GM18951 (cell line): ENCODE results near the gene SLC66A3.

Source experiments
- POLR2A ChIP-seq: IDR thresholded peaks from 4 replicates; pipeline ENCODE4 v1.6.1; 2011; ENCODE audit warnings: mild to moderate bottlenecking; ENCODE audit not compliant: insufficient read length, insufficient read depth; ENCODE audit errors: extremely low read depth
- in situ Hi-C: fragments of 300-500 bp; cut with MboI; formaldehyde crosslinking; loops from one replicate; pipeline ENCODE4 v1.12.0; 2022; ENCODE audit warnings: low sequenced_read_pairs, mixed read lengths, inconsistent platforms; ENCODE audit not compliant: unreplicated experiment

The SLC66A3 gene

GRCh38 chr2:11128243-11128951 is 26.9 kb upstream of the SLC66A3 start:
- no peak for TF ChIP-seq POLR2A
- in situ Hi-C loops, result loop anchor here (10.0 to 25.0 kb wide), 3 partner anchors 284 to 456 kb away; no protein-coding TSS in a partner anchor

DNA sequence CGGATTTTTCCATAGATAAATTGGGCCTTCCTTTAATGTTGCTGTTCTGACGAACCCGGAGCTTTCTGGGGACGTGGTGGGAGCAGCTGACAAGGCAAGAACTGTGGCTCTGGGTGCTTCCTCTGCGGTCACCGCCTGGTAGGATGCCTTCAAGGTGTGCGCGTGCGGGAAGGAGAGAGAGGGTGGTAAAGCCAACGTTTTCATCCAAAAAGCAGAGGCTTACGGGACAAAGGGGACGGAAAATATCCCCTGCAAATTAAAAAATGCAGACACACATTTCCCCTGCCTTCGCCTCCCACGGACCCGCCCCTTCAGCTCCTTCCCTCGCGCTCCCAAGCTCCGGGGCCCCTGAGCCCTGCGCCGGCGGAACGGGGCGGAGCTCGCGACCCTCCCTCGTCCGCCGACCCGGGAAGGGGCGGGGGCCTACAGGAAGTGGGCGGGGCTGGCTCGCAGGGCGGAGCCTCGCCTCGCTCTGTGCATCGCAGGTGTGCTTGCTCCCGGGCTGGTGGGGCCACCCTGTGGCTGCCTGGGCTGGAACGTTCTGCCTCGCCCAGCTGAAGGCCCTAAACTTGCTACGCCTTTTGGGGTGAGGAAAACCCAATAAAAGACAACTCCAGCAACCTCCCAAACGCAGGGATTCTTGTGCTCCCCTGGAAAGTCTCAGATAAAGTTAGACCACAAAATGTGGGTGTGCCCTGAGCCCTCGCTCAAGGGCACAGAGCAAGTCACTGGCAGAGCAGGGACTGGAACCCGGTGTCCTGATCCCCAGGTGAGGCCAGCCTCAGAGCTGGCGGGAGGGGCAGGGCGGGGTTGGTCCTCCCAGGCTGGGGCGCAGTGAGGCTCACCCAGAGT is 25.4 kb upstream of the SLC66A3 start:
- in situ Hi-C loops, result loop anchor here (10.0 to 25.0 kb wide), 3 partner anchors 282 to 455 kb away; no protein-coding TSS in a partner anchor
- no peak for TF ChIP-seq POLR2A

GRCh38 chr2:11131166-11131920 is 23.9 kb upstream of the SLC66A3 start:
- in situ Hi-C loops, result loop anchor here (25.0 kb wide), 1 partner anchor 281 kb away; no protein-coding TSS in a partner anchor
- no peak for TF ChIP-seq POLR2A

DNA sequence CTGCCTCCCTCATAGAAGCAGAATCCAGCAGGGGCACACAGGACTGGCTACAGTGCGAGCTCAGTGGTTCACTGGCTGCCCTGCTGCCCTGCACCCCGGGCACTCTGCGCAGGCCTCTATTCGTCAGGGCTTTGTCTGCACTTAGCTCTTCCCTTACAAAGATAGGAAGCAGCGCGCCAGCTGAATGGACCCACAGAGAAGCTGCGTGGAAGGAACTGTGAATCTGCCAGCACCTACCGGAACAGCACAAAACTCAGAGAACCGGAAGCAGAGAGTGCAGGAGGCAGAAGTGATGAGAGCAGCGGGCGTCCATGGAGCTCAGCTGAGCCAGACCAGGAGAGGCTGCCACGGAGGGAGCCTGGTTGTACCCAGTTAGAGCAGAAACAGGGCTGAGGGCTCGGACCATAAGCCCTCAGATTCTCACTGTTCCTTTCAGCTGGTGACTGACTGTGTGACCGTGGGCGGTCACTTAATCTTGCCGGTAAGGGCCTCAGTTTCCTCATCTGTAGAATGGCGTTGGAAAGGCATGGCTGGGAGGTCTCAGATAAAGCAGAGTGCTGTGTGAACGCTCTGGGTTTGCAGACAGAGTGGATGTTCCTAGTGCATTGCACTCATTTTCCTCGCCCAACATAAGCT is 23.1 kb upstream of the SLC66A3 start:
- in situ Hi-C loops, result loop anchor here (25.0 kb wide), 1 partner anchor 280 kb away; no protein-coding TSS in a partner anchor
- no peak for TF ChIP-seq POLR2A

DNA sequence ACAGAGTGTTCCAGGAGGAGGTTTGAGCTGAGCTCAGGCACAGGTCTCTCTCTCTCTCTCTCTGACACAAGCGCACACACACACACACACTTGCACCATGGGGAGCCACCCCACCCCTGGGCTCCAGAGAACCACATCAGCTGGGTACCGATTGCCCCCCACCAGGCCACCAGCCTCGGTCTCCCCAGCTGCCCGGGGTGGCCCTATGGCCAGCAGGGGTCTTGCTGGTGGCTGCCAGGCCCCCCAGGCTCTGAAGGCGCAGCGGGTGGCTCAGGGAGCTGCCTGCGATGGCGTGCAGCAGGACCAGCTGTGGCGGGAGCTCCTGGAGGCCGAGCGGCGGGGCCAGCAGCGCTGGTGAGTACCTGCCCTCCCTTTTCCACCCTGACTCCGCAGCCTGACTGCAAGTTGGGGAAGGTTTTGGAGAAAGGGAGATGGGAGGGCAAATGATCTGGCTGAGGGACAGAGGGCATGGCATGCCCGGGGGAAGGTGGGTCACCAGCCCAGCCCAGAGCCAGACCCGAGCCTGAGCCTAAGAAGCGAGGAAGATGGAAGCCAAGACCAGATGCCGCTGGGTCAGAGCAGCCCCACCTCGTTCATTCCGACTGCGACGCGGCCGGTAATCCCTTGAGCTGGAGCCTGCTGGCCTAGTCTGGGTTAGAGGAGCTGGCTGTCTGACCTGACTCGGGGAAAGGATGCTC is 21.9 kb upstream of the SLC66A3 start:
- TF ChIP-seq POLR2A, result no peak
- in situ Hi-C loops, result loop anchor here (25.0 kb wide), 1 partner anchor 279 kb away; no protein-coding TSS in a partner anchor

DNA sequence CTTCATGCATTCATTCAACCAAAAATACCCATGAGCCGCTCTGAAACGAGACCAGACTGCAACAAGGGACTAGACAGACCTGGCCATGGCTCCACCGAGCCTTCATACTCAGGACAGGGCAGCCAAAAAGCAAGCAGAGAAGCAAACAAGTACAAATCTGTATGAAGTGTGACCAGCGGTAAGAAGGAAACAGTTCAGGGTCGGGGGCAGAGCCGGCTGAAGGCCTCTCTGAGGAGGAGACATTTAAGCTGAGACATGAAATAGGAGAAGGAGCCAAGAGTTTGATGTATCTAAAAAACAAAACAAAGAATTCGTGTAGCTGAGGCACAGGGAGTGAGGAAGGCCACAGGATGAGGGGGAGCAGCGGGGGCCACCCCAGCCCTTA is 21.3 kb upstream of the SLC66A3 start:
- no peak for TF ChIP-seq POLR2A
- in situ Hi-C loops, result loop anchor here (25.0 kb wide), 1 partner anchor 278 kb away; no protein-coding TSS in a partner anchor

GRCh38 chr2:11134349-11134748 is 20.9 kb upstream of the SLC66A3 start:
- TF ChIP-seq POLR2A, result no peak
- in situ Hi-C loops, result loop anchor here (25.0 kb wide), 1 partner anchor 278 kb away; no protein-coding TSS in a partner anchor

DNA sequence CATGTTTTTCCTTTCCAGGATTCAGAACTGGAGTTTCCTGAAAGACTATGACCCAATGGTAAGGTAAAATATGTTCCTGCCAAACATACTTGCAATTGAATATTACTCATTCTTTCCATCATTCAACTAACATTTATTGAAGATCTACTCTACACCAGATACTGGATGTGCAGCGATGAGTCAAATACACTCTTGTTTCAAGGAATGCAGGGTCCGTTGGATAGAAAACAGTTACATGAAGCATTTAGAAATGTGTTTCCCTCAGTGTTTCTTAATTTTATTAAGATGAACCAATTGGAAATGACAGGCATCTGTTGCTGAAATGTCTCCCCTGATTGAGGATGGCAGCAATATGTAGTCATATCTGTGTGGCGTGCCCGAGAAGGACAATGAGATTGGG is 14.8 kb upstream of the SLC66A3 start:
- in situ Hi-C loops, result loop anchor here (25.0 kb wide), 1 partner anchor 272 kb away; no protein-coding TSS in a partner anchor
- no peak for TF ChIP-seq POLR2A

GRCh38 chr2:11141319-11141718 is 13.9 kb upstream of the SLC66A3 start:
- TF ChIP-seq POLR2A, result no peak
- in situ Hi-C loops, result loop anchor here (25.0 kb wide), 1 partner anchor 271 kb away; no protein-coding TSS in a partner anchor

DNA sequence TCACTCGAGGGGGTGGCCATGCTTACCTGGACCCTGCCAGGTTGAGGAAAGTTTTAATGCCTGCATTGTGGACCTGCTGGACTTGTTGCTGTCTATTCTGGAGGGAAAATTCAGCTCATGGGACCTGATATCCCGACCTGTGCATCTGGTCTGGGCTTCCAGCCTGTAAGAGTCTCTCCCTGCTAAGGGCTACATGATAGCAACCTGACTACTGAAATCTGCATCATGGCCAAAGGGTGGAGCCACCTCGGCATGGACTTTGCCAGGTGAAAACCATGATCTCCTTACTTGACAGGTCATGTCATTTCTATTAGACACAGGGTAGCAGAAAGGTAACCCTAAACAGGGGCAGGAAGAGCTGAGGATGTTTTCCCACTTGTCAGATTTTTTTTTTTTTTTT is 12.9 kb upstream of the SLC66A3 start:
- TF ChIP-seq POLR2A, result no peak
- in situ Hi-C loops, result loop anchor here (25.0 kb wide), 1 partner anchor 270 kb away; no protein-coding TSS in a partner anchor

GRCh38 chr2:11142987-11143386 is 12.3 kb upstream of the SLC66A3 start:
- in situ Hi-C loops, result loop anchor here (25.0 kb wide), 1 partner anchor 269 kb away; no protein-coding TSS in a partner anchor
- TF ChIP-seq POLR2A, result no peak
